Lung (tissue), 12 donors: ENCODE results near the gene PLSCR2. TPM values are rescaled to one million over a fixed set of nuclear protein-coding genes. Genes with fewer than 3 reads are reported as not detected.

ENCODE experiments used
- ATAC-seq: fragments of 200-7000 bp; cut with Tn5 transposase; one replicate; pipeline ENCODE4 v1.9.1; 2020; ENCODE audit warnings: moderate number of reproducible peaks; ENCODE audit not compliant: insufficient read depth, low FRiP score
- DNase-seq, 3 donors: peaks; one replicate each; pipeline ENCODE4 v3.0.0-alpha.2; 2013 to 2017
- H3K27ac ChIP-seq, 2 donors: one replicate each; pipeline ENCODE4 v1.5.1; 2013; ENCODE audit warnings: mild to moderate bottlenecking in 2 of 2, moderate library complexity in 2 of 2, control low read depth in 1 of 2, inconsistent platforms in 1 of 2, low read depth in 1 of 2, low read length in 1 of 2
- H3K27me3 ChIP-seq, 3 donors: one replicate each; pipeline ENCODE4 v1.5.1; 2013; ENCODE audit warnings: low read length in 2 of 3; ENCODE audit not compliant: control insufficient read depth in 3 of 3, insufficient read depth in 3 of 3
- H3K36me3 ChIP-seq, 4 donors: one replicate each; pipeline ENCODE4 v1.5.1; 2013; ENCODE audit warnings: low read length in 4 of 4, mild to moderate bottlenecking in 1 of 4, moderate library complexity in 1 of 4; ENCODE audit not compliant: control insufficient read depth in 4 of 4, insufficient read depth in 4 of 4
- H3K4me1 ChIP-seq, 5 donors: one replicate each; pipeline ENCODE4 v1.5.1; 2013; ENCODE audit warnings: low read length in 5 of 5, mild to moderate bottlenecking in 2 of 5, moderate library complexity in 1 of 5; ENCODE audit not compliant: control insufficient read depth in 5 of 5, insufficient read depth in 5 of 5
- H3K4me3 ChIP-seq: one replicate; pipeline ENCODE4 v1.5.1; 2013; ENCODE audit warnings: mild to moderate bottlenecking, control low read depth, moderate library complexity
- H3K9ac ChIP-seq, 2 donors: one replicate each; pipeline ENCODE4 v1.5.1; 2013; ENCODE audit warnings: low read length in 2 of 2, control low read depth in 1 of 2; ENCODE audit not compliant: insufficient read depth in 1 of 2
- H3K9me3 ChIP-seq, 4 donors: one replicate each; pipeline ENCODE4 v1.5.1; 2013; ENCODE audit warnings: low read length in 3 of 4, mild to moderate bottlenecking in 1 of 4, moderate library complexity in 1 of 4; ENCODE audit not compliant: control insufficient read depth in 4 of 4, insufficient read depth in 3 of 4
- CTCF ChIP-seq: IDR thresholded peaks from 2 replicates; pipeline ENCODE4 v1.5.1; 2012; ENCODE audit warnings: mild to moderate bottlenecking; ENCODE audit errors: control extremely low read depth, extremely low read depth
- WGBS, 2 donors: extraction: QIAGEN DNeasy Blood & Tissue Kit; methylation state at CpG; one replicate each; pipeline ENCODE4 v1.1.7; 2013; 5-methylcytosine and 5-hydroxymethylcytosine counted together
- polyA plus RNA-seq, 2 donors: library from polyadenylated mRNA; stranded (reverse); fragments of 200-250 nt; gene quantifications; one replicate each; pipeline ENCODE4 v1.2.1, GENCODE V29; 2013
- total RNA-seq, 2 donors: library from RNA; depleted of rRNA in 1 of 2; stranded (reverse); fragments of >200 nt in 1 of 2; gene quantifications; one replicate each; pipeline ENCODE4 v1.2.1, GENCODE V29; 2014 to 2021
- donor health status: control.
- donor health status: control.
- donor health status: Bipolar disorder and iron deficiency.
- donor health status: healthy.
- donor health status: DM: yes; HTN: yes; CAD: no.

Gene PLSCR2
- total and polyA plus RNA-seq, 4 donors = 0.03 to 0.33 TPM; not detected in 2

- H3K9me3 ChIP-seq = no peaks in the 10 kb centered on the region
- peaks cover 0 to 25% (median 5%) of the 10 kb centered on the region in 5 donors for H3K4me1 ChIP-seq
- TF ChIP-seq CTCF = no peak
- ATAC-seq = no peak
- peak overlapping the region in 1 of 2 donors; percentile 6 for H3K27ac ChIP-seq
- no peaks in the 10 kb centered on the region for H3K27me3 ChIP-seq
- no peaks in the 10 kb centered on the region for H3K36me3 ChIP-seq
- DNase-seq = peak; percentile 18 to 84 (median 77)
- WGBS, 2 donors = 78 to 83% methylated on average over 10 of the region's 10 CpGs
- no peak overlapping the region for H3K4me3 ChIP-seq
- H3K9ac ChIP-seq = peak overlapping the region in 1 of 2 donors; percentile 56
Observed at GRCh38 chr3:146468671-146469149, 651 bp downstream of the PLSCR2 start.

GRCh38 chr3:146468234-146468633 is 1.1 kb downstream of the PLSCR2 start:
- TF ChIP-seq CTCF = no peak
- ATAC-seq (no peak), DNase-seq (peak; percentile 38 to 70 (median 69))
- Histone ChIP-seq H3K36me3 (no peaks in the 10 kb centered on the region), H3K9ac (no peak overlapping the region), H3K27ac (no peak overlapping the region), H3K4me3 (no peak overlapping the region), H3K4me1 (peaks cover 0 to 25% (median 5%) of the 10 kb centered on the region in 5 donors), H3K27me3 (no peaks in the 10 kb centered on the region), H3K9me3 (no peaks in the 10 kb centered on the region)
- WGBS, 2 donors = 62 to 77% methylated on average over 4 of the region's 4 CpGs

- no peaks in the 10 kb centered on the region for H3K27me3 ChIP-seq
- H3K4me1 ChIP-seq = peaks cover 0 to 20% (median 5%) of the 10 kb centered on the region in 5 donors
- H3K9ac ChIP-seq = no peak overlapping the region
- H3K27ac ChIP-seq = no peak overlapping the region
- H3K9me3 ChIP-seq = no peaks in the 10 kb centered on the region
- no peak overlapping the region for H3K4me3 ChIP-seq
- WGBS, 2 donors = 44 to 51% methylated on average over 1 of the region's 1 CpG
- DNase-seq (no peak), ATAC-seq (no peak)
- no peaks in the 10 kb centered on the region for H3K36me3 ChIP-seq
- TF ChIP-seq CTCF = no peak
Observed at GRCh38 chr3:146466604-146467003, 2.8 kb downstream of the PLSCR2 start.
